Hippocampal formation (tissue), 2 donors: Measurements from ENCODE around the gene GCK.

Experiments used
- DNase-seq, 2 donors: peaks; one replicate each; lab custom pipeline; 2025; lab: John Stamatoyannopoulos, UW

Gene GCK

GRCh38 chr7:44117801-44118429, 71.3 kb downstream of the GCK start:
- no peak for DNase-seq

GRCh38 chr7:44116789-44117666, 72.2 kb downstream of the GCK start:
- no peak for DNase-seq

- no peak for DNase-seq
Measured at GRCh38 chr7:44116087-44116788, 73.0 kb downstream of the GCK start.

- DNase-seq = peak; percentile 77 to 82
Measured at GRCh38 chr7:44114586-44115310, 74.5 kb downstream of the GCK start.

GRCh38 chr7:44113764-44114354, 75.4 kb downstream of the GCK start:
- DNase-seq = no peak

- no peak for DNase-seq
Measured at GRCh38 chr7:44112997-44113763, 76.1 kb downstream of the GCK start.

- no peak for DNase-seq
Measured at GRCh38 chr7:44112231-44112996, 76.8 kb downstream of the GCK start.

- no peak for DNase-seq
Measured at GRCh38 chr7:44111761-44112160, 77.5 kb downstream of the GCK start.

- DNase-seq = no peak
Measured at GRCh38 chr7:44110719-44111635, 78.3 kb downstream of the GCK start.

GRCh38 chr7:44109991-44110390, 79.2 kb downstream of the GCK start:
- no peak for DNase-seq

- no peak for DNase-seq
Measured at GRCh38 chr7:44108768-44109750, 80.2 kb downstream of the GCK start.

- DNase-seq = no peak
Measured at GRCh38 chr7:44107961-44108767, 81.1 kb downstream of the GCK start.

- DNase-seq = no peak
Measured at GRCh38 chr7:44107116-44107960, 81.9 kb downstream of the GCK start.

- no peak for DNase-seq
Measured at GRCh38 chr7:44106311-44107065, 82.8 kb downstream of the GCK start.

GRCh38 chr7:44105832-44106231, 83.4 kb downstream of the GCK start:
- DNase-seq = no peak
